Activated T-cell treated with anti-CD3 and anti-CD28 coated beads for 24 hours (primary cell): ENCODE results near the gene FBN1.

Source experiments
- DNase-seq: peaks from one replicate; pipeline ENCODE4 v3.0.0-alpha.2; 2020; ENCODE audit warnings: low read depth

Gene FBN1

GRCh38 chr15:48580736-48581135, 64.8 kb downstream of the FBN1 start:
- DNase-seq, result no peak

GRCh38 chr15:48579945-48580671, 65.4 kb downstream of the FBN1 start:
- DNase-seq, result no peak

- DNase-seq, result no peak
These were observed 66.5 kb downstream of the FBN1 start for GRCh38 chr15:48578965-48579364.

DNA sequence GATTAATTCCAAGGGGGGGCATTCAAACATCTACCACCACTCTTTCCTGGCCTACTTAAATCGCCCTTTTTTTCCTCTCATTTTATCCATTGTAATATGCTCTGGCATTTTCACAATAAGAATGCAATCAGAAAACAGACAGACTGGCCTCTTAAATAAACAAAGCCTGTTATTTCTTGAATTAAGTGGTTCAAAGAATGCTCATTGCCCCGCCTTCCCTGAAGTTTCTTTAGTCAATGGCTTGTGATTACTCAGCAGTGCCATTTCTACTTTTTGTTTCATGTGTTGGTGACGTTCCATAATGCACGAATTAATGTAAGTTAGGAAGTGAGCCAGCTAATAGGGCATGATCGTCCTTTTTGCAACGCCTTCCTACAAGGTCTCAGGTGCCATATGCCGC, 68.0 kb downstream of the FBN1 start:
- DNase-seq, result no peak

DNA sequence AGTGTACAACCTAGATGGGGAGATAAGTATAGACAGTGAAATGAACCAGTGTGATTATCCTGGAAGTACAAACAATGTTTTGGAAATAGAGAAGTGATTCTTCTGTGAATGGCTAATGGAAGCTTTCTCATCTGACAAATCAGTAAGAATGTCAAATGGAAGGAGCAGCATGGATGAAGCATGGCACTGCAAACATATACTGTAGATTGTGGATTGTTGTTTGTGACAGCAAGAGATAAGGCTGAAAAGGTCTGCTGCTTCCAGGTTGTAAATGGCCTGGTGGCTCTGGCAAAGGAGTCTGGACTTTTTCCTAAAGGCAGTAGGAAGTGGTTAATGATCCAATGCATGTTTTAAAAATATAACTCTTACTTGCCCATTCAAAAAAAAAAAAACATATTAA, 71.3 kb downstream of the FBN1 start:
- DNase-seq, result no peak

DNA sequence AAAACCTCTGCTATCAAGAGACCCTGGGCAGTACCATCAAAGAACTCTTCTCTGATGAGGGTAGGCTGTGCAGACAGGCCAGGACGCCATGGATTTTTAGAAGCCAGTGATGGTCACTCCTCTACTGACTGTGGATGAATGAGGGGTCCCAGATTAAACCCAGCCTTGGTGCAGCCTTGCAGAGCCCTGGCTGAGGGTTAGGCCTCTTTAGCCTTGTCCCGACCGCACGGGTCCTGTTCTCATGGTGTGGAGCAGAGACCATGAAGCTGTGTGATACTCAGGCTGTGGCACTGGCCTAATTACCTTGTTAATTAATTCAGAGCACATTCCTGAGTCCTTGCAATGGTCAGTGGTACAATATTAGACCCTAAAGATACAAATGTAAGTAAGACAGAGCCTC, 71.7 kb downstream of the FBN1 start:
- DNase-seq, result no peak

DNA sequence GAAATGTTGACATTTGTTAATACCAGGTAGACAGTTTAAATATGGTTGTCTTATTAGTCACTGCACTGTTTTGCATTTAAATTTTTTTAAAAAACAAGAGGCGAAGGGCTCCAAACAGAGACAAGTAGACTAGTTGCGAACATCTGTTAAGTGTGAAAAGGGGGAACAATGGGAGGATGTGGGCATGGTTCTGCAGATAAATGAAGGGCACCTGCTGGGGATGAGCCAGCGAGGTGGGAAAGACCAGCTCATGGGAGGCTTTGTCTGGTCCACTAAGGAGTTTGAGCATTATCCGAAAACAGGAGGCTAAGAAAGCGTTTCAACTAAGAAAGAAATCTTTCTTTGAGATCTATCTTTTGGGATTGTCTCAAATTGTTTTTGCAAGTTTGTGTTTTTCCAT, 72.7 kb downstream of the FBN1 start:
- no peak for DNase-seq

DNA sequence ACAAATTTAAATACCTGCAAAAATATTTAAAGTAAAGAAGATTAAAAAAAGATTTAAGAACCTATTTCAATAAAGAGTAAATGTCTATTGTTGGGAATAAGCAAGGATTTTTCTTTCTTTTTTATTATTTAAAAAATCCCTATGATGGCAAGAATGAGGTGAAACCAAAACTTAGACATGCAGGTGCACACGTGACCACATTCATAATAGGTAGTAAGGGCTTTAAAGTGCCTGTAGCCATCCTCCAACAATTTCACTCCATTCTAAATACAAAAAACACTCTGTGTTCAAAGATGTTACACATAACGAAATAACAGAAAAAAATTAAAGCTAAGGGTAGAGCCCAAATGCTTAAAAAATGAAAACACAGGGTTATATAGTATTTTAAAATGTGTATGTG, 74.0 kb downstream of the FBN1 start:
- DNase-seq, result no peak

DNA sequence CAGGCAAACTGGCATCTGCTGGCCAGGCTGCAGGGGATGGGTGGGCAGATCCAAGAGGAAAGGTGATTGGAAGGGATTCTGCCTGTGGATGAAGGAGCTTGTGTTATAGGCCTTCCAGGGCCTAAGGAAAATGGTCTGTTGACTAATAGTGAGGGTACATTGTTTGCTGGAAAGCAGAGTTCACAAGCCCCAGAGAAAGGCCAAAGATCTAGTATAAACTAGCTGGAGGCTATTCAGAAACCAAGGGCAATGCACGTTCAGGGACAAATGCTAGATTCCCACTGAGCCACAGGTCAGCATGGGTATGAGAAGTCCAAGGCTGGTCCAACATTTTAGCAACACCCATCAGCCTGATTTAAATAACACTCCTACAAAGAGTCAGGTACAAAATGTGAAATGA, 74.7 kb downstream of the FBN1 start:
- DNase-seq, result no peak

- no peak for DNase-seq
These were observed 75.8 kb downstream of the FBN1 start for GRCh38 chr15:48569591-48570302.

GRCh38 chr15:48566668-48567067, 78.8 kb downstream of the FBN1 start:
- DNase-seq, result no peak

DNA sequence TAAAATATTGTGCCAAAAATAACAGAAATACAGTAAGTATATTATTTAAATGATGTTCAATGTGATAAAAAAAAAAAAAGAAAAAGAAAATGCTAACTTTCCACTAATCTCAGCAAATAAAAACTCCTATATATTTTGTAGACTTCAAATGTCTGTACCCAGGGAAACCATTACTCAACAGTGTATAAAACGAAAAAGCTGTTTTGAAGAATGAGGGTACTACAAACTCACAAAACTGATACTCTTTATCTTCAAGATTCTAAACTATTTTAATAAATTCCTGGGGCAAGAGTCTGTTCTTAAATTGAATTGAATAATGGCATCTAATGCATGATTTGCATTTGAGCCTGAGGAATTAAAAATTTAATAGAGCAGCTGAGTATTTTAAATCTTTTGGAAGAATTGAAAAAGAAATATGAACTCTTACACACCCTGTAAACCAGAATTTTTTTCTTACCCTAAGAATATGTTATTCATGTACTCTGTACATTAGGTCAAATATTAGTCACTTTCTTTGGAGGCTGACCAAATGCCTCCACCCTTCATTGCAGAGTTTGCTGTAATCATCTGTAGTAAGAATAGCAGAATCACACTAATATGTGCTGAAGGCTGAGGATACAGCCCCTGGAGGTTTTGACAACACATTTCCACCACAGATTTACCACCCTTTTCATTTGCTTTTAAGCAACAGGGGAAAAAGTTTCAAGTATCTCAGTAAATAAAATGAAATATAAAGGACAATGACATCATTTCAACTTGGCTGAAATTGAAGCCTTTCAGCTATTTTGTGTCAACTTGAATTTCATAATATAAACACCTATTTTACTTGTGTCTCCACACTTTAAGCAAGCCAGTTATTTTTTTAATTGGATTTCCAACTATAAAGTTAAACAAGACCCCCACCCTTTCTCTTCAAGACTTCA, 79.7 kb downstream of the FBN1 start:
- no peak for DNase-seq

DNA sequence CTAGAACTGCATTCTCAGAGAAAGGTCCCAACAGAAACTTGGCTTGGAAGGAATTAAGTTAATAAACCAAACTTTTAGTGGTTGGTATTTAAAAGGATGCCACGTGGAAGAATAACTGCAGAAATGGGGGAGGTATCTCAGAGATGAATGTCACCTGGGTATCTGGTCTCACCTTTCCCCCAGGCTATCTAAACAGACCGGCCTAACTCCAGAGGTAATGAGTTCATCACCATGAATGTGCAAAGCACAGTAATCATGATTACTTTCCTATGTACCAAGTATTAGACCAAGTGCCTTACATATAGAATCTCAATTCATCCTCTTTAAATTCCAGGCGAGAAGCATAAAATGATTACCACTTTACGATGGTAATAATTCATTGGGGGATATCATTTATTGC, 80.8 kb downstream of the FBN1 start:
- no peak for DNase-seq

- DNase-seq, result no peak
These were observed 81.6 kb downstream of the FBN1 start for GRCh38 chr15:48563934-48564333.

DNA sequence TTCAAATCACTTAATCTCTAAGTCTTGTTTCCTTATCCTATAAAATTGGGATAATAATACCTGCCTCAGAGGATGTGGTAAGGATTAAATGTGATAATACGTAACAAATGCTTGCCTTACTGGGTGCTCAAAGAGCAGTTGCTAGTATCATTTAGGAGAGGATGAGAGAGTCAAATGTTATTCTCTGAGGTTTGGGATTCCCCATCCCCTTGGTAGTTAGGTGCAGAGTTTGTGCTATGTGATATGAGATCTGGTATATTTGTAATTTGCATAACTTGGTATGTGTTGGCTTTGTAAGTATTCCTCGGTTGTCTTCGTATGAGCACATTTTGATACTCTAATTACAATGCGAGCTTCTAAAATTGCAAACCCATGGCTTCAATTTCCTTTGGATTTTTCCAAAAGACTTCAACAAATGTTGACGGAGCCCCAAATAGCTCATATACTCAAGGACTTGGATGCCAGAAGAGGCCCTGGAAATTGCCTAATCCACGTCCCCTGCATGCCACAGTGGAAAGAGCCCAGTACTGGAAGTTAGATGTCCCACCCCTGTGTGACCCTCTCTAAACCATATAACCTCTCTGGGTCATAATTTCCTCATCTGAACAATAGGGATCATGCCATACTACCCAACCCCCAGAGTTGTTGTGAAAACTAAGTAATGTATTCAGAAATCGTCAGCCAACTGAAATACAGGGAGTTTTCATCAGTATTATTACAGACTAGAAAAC, 85.0 kb downstream of the FBN1 start:
- DNase-seq, result no peak

GRCh38 chr15:48559285-48559684, 86.2 kb downstream of the FBN1 start:
- no peak for DNase-seq

- DNase-seq, result no peak
These were observed 87.3 kb downstream of the FBN1 start for GRCh38 chr15:48558226-48558625.

- no peak for DNase-seq
These were observed 88.2 kb downstream of the FBN1 start for GRCh38 chr15:48557335-48557734.

GRCh38 chr15:48556159-48556897, 89.2 kb downstream of the FBN1 start:
- DNase-seq, result no peak

GRCh38 chr15:48555241-48555881, 90.1 kb downstream of the FBN1 start:
- no peak for DNase-seq

DNA sequence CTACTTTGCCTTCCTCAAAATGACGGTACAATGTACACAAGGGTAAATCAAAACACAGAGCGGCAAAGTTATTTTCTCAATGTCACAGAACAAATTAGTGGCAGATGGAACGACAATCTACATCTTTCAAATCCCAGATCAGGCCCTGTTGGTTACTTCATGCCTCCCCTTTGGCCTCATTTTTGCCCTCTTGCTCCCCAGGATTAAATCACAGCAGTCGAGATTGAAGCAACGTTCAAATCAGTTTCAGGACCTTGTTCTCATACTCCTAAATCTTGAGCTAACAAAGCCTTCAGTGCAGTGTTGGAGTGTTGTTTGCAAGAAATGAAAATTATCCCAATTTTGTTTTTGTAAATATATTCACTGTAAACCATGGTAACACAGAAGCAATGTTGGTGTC, 91.4 kb downstream of the FBN1 start:
- DNase-seq, result no peak
